ENCODE data around the gene CLIC6.

CLIC6 gene

DNA sequence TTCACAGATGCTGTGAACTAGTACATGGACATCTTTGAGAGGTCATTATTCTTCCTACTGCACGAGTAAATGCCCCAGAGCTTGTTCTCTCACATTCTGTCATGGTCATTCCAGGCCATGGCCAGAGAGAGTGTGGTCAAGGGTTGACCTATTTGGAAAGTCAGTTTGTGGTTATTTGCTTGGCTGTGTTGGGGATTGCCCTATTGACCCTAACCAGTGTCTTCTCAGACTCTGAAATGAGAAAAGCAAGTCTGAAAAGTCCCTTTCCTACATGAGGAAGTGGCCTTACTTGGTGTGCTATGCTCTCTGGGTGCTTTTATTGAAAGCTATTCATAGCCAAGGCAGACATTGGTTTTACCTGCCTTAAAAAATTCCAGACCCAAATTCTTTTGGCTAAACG lies 26.6 kb downstream of the CLIC6 start:
- Histone ChIP-seq H3K36me3 (ENCODE audit: insufficient read depth, low read length) (no peaks in the 10 kb centered on the region), H3K9ac (ENCODE audit: low read depth, low read length) (no peak overlapping the region), H3K27ac (ENCODE audit: low read depth, low read length) (no peak overlapping the region), H3K9me3 (ENCODE audit: insufficient read depth, low read depth, low read length) (no peaks in the 10 kb centered on the region), H3K27me3 (ENCODE audit: insufficient read depth, low read length) (no peaks in the 10 kb centered on the region), H3K4me3 (ENCODE audit: low read length) (no peak overlapping the region), H3K4me1 (ENCODE audit: insufficient read depth, low read length) (peaks cover 32% of the 10 kb centered on the region)
- WGBS, result 92% methylated on average over 2 of the region's 2 CpGs

DNA sequence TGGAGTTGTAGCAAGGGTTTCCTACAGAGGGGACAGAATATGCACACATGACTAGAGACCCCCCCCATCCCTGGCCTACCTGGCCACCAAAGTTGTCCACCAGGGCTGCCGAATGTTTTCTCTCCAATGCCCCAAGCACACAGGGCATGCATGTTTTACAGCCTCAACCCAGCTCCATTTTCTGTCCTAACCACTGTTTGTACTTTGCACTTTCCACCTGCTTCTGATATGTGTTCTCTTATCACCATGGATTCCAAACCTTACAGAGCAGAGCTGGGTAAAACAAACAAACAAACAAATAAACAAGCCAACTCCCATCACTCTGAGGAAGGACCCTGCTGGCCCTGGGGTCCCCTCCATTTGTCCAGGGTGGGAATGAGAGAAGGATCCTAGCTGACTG lies 27.3 kb downstream of the CLIC6 start:
- no peak overlapping the region for H3K27ac ChIP-seq (ENCODE audit: low read depth, low read length)
- H3K9ac ChIP-seq (ENCODE audit: low read depth, low read length), result no peak overlapping the region
- 96% methylated on average over 1 of the region's 1 CpG for WGBS
- no peaks in the 10 kb centered on the region for H3K27me3 ChIP-seq (ENCODE audit: insufficient read depth, low read length)
- H3K36me3 ChIP-seq (ENCODE audit: insufficient read depth, low read length), result no peaks in the 10 kb centered on the region
- no peaks in the 10 kb centered on the region for H3K9me3 ChIP-seq (ENCODE audit: insufficient read depth, low read depth, low read length)
- H3K4me1 ChIP-seq (ENCODE audit: insufficient read depth, low read length), result peaks cover 25% of the 10 kb centered on the region
- no peak overlapping the region for H3K4me3 ChIP-seq (ENCODE audit: low read length)

DNA sequence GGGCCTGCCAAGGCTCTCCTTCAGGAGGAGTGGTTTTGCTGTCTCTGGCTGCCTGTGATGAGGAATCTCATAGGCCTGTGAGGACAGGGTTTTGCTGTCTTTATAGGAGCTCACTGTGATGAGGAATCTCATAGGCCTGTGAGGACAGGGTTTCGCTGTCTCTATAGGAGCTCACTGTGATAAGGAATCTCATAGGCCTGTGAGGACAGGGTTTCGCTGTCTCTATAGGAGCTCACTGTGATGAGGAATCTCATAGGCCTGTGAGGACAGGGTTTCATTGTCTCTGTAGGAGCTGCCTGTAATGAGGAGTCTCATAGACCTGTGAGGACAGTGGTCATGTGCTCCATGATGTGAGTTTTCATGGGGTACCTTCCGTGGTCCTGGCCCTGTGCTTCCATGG lies 29.0 kb downstream of the CLIC6 start:
- Histone ChIP-seq H3K9ac (ENCODE audit: low read depth, low read length) (no peak overlapping the region), H3K4me3 (ENCODE audit: low read length) (no peak overlapping the region), H3K4me1 (ENCODE audit: insufficient read depth, low read length) (peaks cover 9% of the 10 kb centered on the region), H3K9me3 (ENCODE audit: insufficient read depth, low read depth, low read length) (no peaks in the 10 kb centered on the region), H3K36me3 (ENCODE audit: insufficient read depth, low read length) (no peaks in the 10 kb centered on the region), H3K27ac (ENCODE audit: low read depth, low read length) (no peak overlapping the region), H3K27me3 (ENCODE audit: insufficient read depth, low read length) (no peaks in the 10 kb centered on the region)
- WGBS, result 92% methylated on average over 3 of the region's 3 CpGs

GRCh38 chr21:34698270-34699015 lies 29.6 kb downstream of the CLIC6 start:
- Histone ChIP-seq H3K27me3 (ENCODE audit: insufficient read depth, low read length) (no peaks in the 10 kb centered on the region), H3K4me1 (ENCODE audit: insufficient read depth, low read length) (peaks cover 5% of the 10 kb centered on the region; the same call in 1 of the 2 replicates), H3K27ac (ENCODE audit: low read depth, low read length) (no peak overlapping the region), H3K9ac (ENCODE audit: low read depth, low read length) (no peak overlapping the region), H3K4me3 (ENCODE audit: low read length) (no peak overlapping the region), H3K36me3 (ENCODE audit: insufficient read depth, low read length) (no peaks in the 10 kb centered on the region), H3K9me3 (ENCODE audit: insufficient read depth, low read depth, low read length) (no peaks in the 10 kb centered on the region)
- WGBS, result 69% methylated on average over 5 of the region's 7 CpGs

DNA sequence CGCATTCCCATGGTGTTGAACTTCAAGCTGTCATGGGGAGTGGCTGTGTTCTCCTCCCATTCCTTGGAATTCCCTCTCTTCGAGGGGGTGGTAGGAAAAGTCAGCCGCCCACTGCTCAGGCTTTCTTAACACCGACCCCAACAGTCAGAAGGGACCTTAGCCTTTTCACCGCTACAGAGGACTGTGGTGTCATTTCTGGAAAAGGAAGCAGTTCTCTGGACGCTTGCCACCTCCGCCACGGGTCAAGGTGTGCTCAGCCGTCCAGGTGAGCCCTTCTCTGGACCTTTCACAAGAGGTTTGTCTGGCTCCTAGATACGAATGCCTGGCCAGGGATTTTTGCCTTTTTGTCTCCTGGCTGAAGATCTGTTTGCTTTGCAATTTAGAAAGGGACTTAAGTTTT lies 31.8 kb downstream of the CLIC6 start:
- H3K9ac ChIP-seq (ENCODE audit: low read depth, low read length), result no peak overlapping the region
- no peaks in the 10 kb centered on the region for H3K36me3 ChIP-seq (ENCODE audit: insufficient read depth, low read length)
- H3K4me3 ChIP-seq (ENCODE audit: low read length), result no peak overlapping the region
- H3K27me3 ChIP-seq (ENCODE audit: insufficient read depth, low read length), result no peaks in the 10 kb centered on the region
- no peaks in the 10 kb centered on the region for H3K9me3 ChIP-seq (ENCODE audit: insufficient read depth, low read depth, low read length)
- no peak overlapping the region for H3K27ac ChIP-seq (ENCODE audit: low read depth, low read length)
- WGBS, result 96% methylated on average over 10 of the region's 10 CpGs
- H3K4me1 ChIP-seq (ENCODE audit: insufficient read depth, low read length), result peaks cover 5% of the 10 kb centered on the region; the same call in 1 of the 2 replicates

GRCh38 chr21:34701726-34702125 lies 32.9 kb downstream of the CLIC6 start:
- H3K27ac ChIP-seq (ENCODE audit: low read depth, low read length), result no peak overlapping the region
- no peaks in the 10 kb centered on the region for H3K27me3 ChIP-seq (ENCODE audit: insufficient read depth, low read length)
- no peaks in the 10 kb centered on the region for H3K36me3 ChIP-seq (ENCODE audit: insufficient read depth, low read length)
- WGBS, result 88% methylated on average over 7 of the region's 8 CpGs
- H3K9ac ChIP-seq (ENCODE audit: low read depth, low read length), result no peak overlapping the region
- H3K4me3 ChIP-seq (ENCODE audit: low read length), result no peak overlapping the region
- H3K4me1 ChIP-seq (ENCODE audit: insufficient read depth, low read length), result peaks cover 5% of the 10 kb centered on the region; the same call in 1 of the 2 replicates
- no peaks in the 10 kb centered on the region for H3K9me3 ChIP-seq (ENCODE audit: insufficient read depth, low read depth, low read length)

DNA sequence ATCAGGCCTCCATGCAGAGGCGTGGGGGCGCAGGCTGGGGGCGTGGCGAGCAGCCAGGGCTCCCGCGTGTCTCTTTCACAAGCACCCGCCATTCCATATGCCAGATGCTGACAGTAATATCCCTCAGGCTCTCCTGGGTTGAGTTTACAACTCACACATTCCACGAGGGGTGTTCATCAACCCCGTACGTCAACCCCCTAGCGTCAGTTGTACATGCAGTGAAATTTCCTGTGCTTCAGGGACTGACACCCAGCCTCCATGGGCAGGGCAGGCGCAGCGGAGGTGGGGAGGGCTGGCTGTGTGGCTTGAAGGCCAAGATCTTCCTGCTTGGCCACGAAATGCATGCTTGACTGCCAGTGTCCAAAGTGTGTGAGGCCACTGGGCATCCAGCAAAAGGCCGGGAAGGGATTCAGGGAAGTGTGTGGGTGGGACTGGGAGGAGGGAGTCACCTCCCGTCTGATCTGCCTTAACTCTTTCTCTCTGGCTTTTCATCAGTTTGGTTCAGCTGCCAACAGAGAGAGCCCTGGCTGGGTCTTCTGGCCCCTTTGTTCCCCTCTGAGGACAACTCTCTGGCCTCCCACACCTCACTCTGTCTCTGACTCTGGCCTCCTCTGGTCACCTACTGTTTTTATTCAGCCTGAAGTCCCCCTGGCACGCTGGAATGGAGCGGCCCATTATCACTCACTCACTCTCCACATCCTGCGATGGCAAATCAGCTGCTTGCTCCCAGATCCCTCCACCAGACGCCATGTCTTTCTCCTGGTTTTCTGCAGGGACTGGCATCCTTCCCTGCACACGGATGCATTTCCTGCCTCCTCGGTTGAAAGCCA lies 33.8 kb downstream of the CLIC6 start:
- H3K9ac ChIP-seq (ENCODE audit: low read depth, low read length), result no peak overlapping the region
- no peak overlapping the region for H3K4me3 ChIP-seq (ENCODE audit: low read length)
- no peaks in the 10 kb centered on the region for H3K27me3 ChIP-seq (ENCODE audit: insufficient read depth, low read length)
- no peak overlapping the region for H3K27ac ChIP-seq (ENCODE audit: low read depth, low read length)
- no peaks in the 10 kb centered on the region for H3K36me3 ChIP-seq (ENCODE audit: insufficient read depth, low read length)
- WGBS, result 91% methylated on average over 22 of the region's 22 CpGs
- H3K9me3 ChIP-seq (ENCODE audit: insufficient read depth, low read depth, low read length), result no peaks in the 10 kb centered on the region
- peaks cover 5% of the 10 kb centered on the region; the same call in 1 of the 2 replicates for H3K4me1 ChIP-seq (ENCODE audit: insufficient read depth, low read length)

DNA sequence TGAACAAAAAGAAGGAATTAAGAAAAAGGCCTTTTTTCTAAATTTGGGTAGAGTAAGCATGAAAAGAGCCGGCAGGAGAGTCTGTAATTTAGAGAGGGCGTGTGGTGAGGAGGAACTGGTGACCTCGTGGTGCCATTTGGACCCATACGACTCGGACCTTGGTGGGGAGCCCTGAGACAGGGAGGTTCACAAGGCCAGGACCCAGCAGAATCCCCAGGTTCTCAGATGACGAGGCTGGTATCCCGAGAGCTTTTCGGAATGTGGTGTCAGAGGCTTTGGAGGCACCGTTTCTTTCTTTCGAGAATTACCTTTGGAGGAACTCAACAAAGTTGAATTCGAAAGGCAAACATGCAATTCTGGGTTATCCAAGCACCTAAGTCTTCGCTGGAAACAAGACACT lies 34.8 kb downstream of the CLIC6 start:
- 94% methylated on average over 12 of the region's 12 CpGs for WGBS
- no peaks in the 10 kb centered on the region for H3K9me3 ChIP-seq (ENCODE audit: insufficient read depth, low read depth, low read length)
- H3K27me3 ChIP-seq (ENCODE audit: insufficient read depth, low read length), result no peaks in the 10 kb centered on the region
- H3K4me3 ChIP-seq (ENCODE audit: low read length), result no peak overlapping the region
- H3K36me3 ChIP-seq (ENCODE audit: insufficient read depth, low read length), result no peaks in the 10 kb centered on the region
- no peak overlapping the region for H3K9ac ChIP-seq (ENCODE audit: low read depth, low read length)
- H3K4me1 ChIP-seq (ENCODE audit: insufficient read depth, low read length), result peaks cover 5% of the 10 kb centered on the region; the same call in 1 of the 2 replicates
- H3K27ac ChIP-seq (ENCODE audit: low read depth, low read length), result no peak overlapping the region

- Histone ChIP-seq H3K4me3 (ENCODE audit: low read length) (no peak overlapping the region), H3K27me3 (ENCODE audit: insufficient read depth, low read length) (no peaks in the 10 kb centered on the region), H3K36me3 (ENCODE audit: insufficient read depth, low read length) (no peaks in the 10 kb centered on the region), H3K9me3 (ENCODE audit: insufficient read depth, low read depth, low read length) (no peaks in the 10 kb centered on the region), H3K27ac (ENCODE audit: low read depth, low read length) (no peak overlapping the region), H3K4me1 (ENCODE audit: insufficient read depth, low read length) (no peaks in the 10 kb centered on the region), H3K9ac (ENCODE audit: low read depth, low read length) (no peak overlapping the region)
- 91% methylated on average over 7 of the region's 7 CpGs for WGBS
These were observed 35.3 kb downstream of the CLIC6 start for GRCh38 chr21:34704119-34704518.

- no peak overlapping the region for H3K27ac ChIP-seq (ENCODE audit: low read depth, low read length)
- no peak overlapping the region for H3K9ac ChIP-seq (ENCODE audit: low read depth, low read length)
- H3K4me1 ChIP-seq (ENCODE audit: insufficient read depth, low read length), result no peaks in the 10 kb centered on the region
- no peak overlapping the region for H3K4me3 ChIP-seq (ENCODE audit: low read length)
- no peaks in the 10 kb centered on the region for H3K36me3 ChIP-seq (ENCODE audit: insufficient read depth, low read length)
- H3K9me3 ChIP-seq (ENCODE audit: insufficient read depth, low read depth, low read length), result no peaks in the 10 kb centered on the region
- 94% methylated on average over 9 of the region's 9 CpGs for WGBS
- no peaks in the 10 kb centered on the region for H3K27me3 ChIP-seq (ENCODE audit: insufficient read depth, low read length)
These were observed 36.2 kb downstream of the CLIC6 start for GRCh38 chr21:34705011-34705410.

GRCh38 chr21:34706337-34706736 lies 37.5 kb downstream of the CLIC6 start:
- Histone ChIP-seq H3K9ac (ENCODE audit: low read depth, low read length) (no peak overlapping the region), H3K36me3 (ENCODE audit: insufficient read depth, low read length) (no peaks in the 10 kb centered on the region), H3K27ac (ENCODE audit: low read depth, low read length) (no peak overlapping the region), H3K9me3 (ENCODE audit: insufficient read depth, low read depth, low read length) (no peaks in the 10 kb centered on the region), H3K27me3 (ENCODE audit: insufficient read depth, low read length) (no peaks in the 10 kb centered on the region), H3K4me3 (ENCODE audit: low read length) (no peak overlapping the region), H3K4me1 (ENCODE audit: insufficient read depth, low read length) (no peaks in the 10 kb centered on the region)
- WGBS, result 92% methylated on average over 4 of the region's 4 CpGs

All from HUES64 (cell line).